CD4-positive, alpha-beta T cell (primary cell): Measurements from ENCODE around the gene DENND1A. TPM values are rescaled to one million over a fixed set of nuclear protein-coding genes. Genes with fewer than 3 reads are reported as not detected.

Experiments used
- ATAC-seq: fragments of 200-7000 bp; cut with Tn5 transposase; one replicate; pipeline ENCODE4 v1.10.0; 2022; ENCODE audit warnings: mild to moderate bottlenecking; ENCODE audit not compliant: poor library complexity
- CTCF ChIA-PET: fragments of 350-600 bp; sonication (Branson Sonifier 250); formaldehyde crosslinking; loops from one replicate; lab custom pipeline; 2021; ENCODE audit warnings: antibody characterized with exemption, inconsistent platforms; lab: Charles Lee
- POLR2A ChIA-PET: fragments of 350-600 bp; sonication (Branson Sonifier 250); formaldehyde crosslinking; loops from one replicate; lab custom pipeline; 2021; ENCODE audit warnings: antibody characterized with exemption, inconsistent platforms; lab: Charles Lee
- DNase-seq, 14 experiments: peaks; one replicate each; pipeline ENCODE4 v3.0.0-alpha.2; 2013 to 2020; ENCODE audit warnings: mixed read lengths in 2 of 14
- H3K27ac ChIP-seq, 2 donors: one replicate each; pipeline versions ENCODE4 v1.5.1 to v1.7.0; 2013; ENCODE audit warnings: low read length in 2 of 2, low read depth in 1 of 2, mild to moderate bottlenecking in 1 of 2
- H3K27me3 ChIP-seq, 2 experiments: 1 replicate in 1 of 2; 2 replicates in 1 of 2; pipeline versions ENCODE4 v1.6.1 to v1.7.0; 2013; ENCODE audit warnings: low read length in 2 of 2, control low read depth in 1 of 2, mild to moderate bottlenecking in 1 of 2, moderate library complexity in 1 of 2; ENCODE audit not compliant: insufficient read depth in 2 of 2, control insufficient read depth in 1 of 2
- H3K36me3 ChIP-seq: one replicate; pipeline ENCODE4 v1.6.1; 2013; ENCODE audit warnings: low read length, control low read depth; ENCODE audit not compliant: insufficient read depth
- H3K4me1 ChIP-seq: one replicate; pipeline ENCODE4 v1.6.1; 2013; ENCODE audit warnings: low read length, control low read depth; ENCODE audit not compliant: insufficient read depth
- H3K4me3 ChIP-seq: one replicate; pipeline ENCODE4 v1.5.1; 2013; ENCODE audit warnings: mild to moderate bottlenecking, low read length, moderate library complexity
- H3K9me3 ChIP-seq, 2 experiments: 1 replicate in 1 of 2; 2 replicates in 1 of 2; pipeline versions ENCODE4 v1.6.1 to v1.7.0; 2013; ENCODE audit warnings: low read length in 2 of 2, mild to moderate bottlenecking in 2 of 2, control low read depth in 1 of 2, moderate library complexity in 1 of 2; ENCODE audit not compliant: control insufficient read depth in 1 of 2, insufficient read depth in 1 of 2
- H3K27ac Mint-ChIP-seq: one replicate; pipeline ENCODE4 v1.8.0; 2020; ENCODE audit warnings: mixed read lengths
- H3K27me3 Mint-ChIP-seq: one replicate; pipeline ENCODE4 v1.8.0; 2021; ENCODE audit warnings: mixed read lengths
- H3K36me3 Mint-ChIP-seq: one replicate; pipeline ENCODE4 v1.8.0; 2021; ENCODE audit warnings: low read depth, mixed read lengths
- H3K4me1 Mint-ChIP-seq: one replicate; pipeline ENCODE4 v1.8.0; 2021; ENCODE audit warnings: low read depth, mixed read lengths
- H3K4me3 Mint-ChIP-seq: one replicate; pipeline ENCODE4 v1.8.0; 2020; ENCODE audit warnings: mild to moderate bottlenecking, mixed read lengths
- H3K9me3 Mint-ChIP-seq: one replicate; pipeline ENCODE4 v1.8.0; 2020; ENCODE audit warnings: mixed read lengths
- intact Hi-C, 2 experiments: fragments of 100-400 bp; cut with DNase I in 1 of 2; cut with micrococcal nuclease in 1 of 2; formaldehyde crosslinking; loops; one replicate each; pipeline versions ENCODE4 v1.15.1 to v1.9.0; 2023 to 2025; cut with DNase I, micrococcal nuclease
- total RNA-seq, 174 experiments: library from RNA in 2 of 174; stranded (reverse) in 2 of 174; gene quantifications; one replicate each; pipeline ENCODE4 v1.2.3 and lab custom pipeline; 2021 to 2026
- TF ChIP-seq, protein P1 (sequence below): fragments of 200-600 bp; IDR thresholded peaks from one replicate; pipeline ENCODE4 v1.8.0; 2022; ENCODE audit warnings: antibody characterized with exemption, mild to moderate bottlenecking

Gene DENND1A
- total RNA-seq, 2 experiments from 2014 or later, result 20.0 to 20.6 TPM

DNA sequence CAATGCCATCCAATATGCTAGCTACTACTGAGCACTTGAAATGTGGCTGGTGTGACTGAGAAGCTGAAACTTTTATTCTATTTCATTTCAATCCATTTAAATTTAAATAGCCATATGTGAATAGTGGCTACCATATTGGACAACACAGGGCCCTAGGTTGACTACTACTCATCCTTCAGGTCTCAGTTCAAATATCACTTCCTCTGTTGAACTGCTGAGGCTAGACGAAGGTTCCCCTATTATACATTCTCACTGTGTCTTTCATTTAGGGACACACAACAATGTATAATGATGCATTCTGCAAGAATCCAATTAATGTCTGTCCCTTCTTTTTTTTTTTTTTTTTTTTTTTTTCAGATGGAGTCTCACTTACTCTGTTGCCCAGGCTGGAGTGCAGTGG is 365.3 kb downstream of the DENND1A start:
- Mint-ChIP-seq H3K9me3 (no peaks in the 10 kb centered on the region), H3K27me3 (no peaks in the 10 kb centered on the region), H3K36me3 (peaks cover 21% of the 10 kb centered on the region), H3K27ac (no peak overlapping the region), H3K4me3 (no peak overlapping the region), H3K4me1 (no peaks in the 10 kb centered on the region)
- H3K4me1 ChIP-seq, result peaks cover 3% of the 10 kb centered on the region
- no peak for DNase-seq
- CTCF ChIA-PET, result no interaction called here
- no peaks in the 10 kb centered on the region for H3K27me3 ChIP-seq
- TF ChIP-seq, protein P1, sequence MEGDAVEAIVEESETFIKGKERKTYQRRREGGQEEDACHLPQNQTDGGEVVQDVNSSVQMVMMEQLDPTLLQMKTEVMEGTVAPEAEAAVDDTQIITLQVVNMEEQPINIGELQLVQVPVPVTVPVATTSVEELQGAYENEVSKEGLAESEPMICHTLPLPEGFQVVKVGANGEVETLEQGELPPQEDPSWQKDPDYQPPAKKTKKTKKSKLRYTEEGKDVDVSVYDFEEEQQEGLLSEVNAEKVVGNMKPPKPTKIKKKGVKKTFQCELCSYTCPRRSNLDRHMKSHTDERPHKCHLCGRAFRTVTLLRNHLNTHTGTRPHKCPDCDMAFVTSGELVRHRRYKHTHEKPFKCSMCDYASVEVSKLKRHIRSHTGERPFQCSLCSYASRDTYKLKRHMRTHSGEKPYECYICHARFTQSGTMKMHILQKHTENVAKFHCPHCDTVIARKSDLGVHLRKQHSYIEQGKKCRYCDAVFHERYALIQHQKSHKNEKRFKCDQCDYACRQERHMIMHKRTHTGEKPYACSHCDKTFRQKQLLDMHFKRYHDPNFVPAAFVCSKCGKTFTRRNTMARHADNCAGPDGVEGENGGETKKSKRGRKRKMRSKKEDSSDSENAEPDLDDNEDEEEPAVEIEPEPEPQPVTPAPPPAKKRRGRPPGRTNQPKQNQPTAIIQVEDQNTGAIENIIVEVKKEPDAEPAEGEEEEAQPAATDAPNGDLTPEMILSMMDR, result no peak
- no peak overlapping the region for H3K4me3 ChIP-seq
- no peak for ATAC-seq
- no peak overlapping the region for H3K27ac ChIP-seq
- intact Hi-C loops, result no loop called here
- no peaks in the 10 kb centered on the region for H3K36me3 ChIP-seq
- POLR2A ChIA-PET, result no interaction called here
- H3K9me3 ChIP-seq, result no peaks in the 10 kb centered on the region

DNA sequence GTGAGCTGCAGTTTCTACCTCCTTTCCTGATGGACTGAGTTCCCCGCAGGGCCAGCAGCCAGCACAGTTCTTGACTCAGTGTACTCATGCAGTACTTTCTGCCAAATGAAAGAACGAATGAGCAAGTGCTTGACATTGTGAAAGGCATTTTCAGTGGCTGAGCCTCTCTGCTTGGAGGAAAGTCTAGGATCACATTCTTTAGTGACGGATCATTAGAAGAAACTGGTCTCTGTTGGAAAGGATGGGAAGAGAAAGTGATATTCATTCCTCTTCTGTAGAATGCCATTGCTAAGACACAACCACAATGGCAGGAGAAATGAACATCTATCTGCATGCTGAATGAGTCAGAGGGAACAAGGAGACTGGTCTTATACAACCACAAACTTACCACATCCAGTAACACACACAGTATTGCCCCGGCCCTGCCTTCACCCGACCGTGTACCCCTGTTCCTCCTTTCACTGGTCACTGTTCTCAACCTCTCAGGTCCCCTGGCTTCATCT is 367.0 kb downstream of the DENND1A start:
- no peaks in the 10 kb centered on the region for H3K4me1 Mint-ChIP-seq
- H3K27me3 Mint-ChIP-seq, result no peaks in the 10 kb centered on the region
- H3K9me3 ChIP-seq, result no peaks in the 10 kb centered on the region
- ATAC-seq (no peak), DNase-seq (no peak)
- TF ChIP-seq, protein P1, result no peak
- H3K36me3 Mint-ChIP-seq, result peaks cover 30% of the 10 kb centered on the region
- no peaks in the 10 kb centered on the region for H3K27me3 ChIP-seq
- no peak overlapping the region for H3K27ac Mint-ChIP-seq
- ChIA-PET POLR2A (no interaction called here), CTCF (no interaction called here)
- no peak overlapping the region for H3K27ac ChIP-seq
- intact Hi-C loops, result no loop called here
- no peaks in the 10 kb centered on the region for H3K36me3 ChIP-seq
- H3K4me3 Mint-ChIP-seq, result no peak overlapping the region
- no peaks in the 10 kb centered on the region for H3K9me3 Mint-ChIP-seq
- peaks cover 3% of the 10 kb centered on the region for H3K4me1 ChIP-seq
- H3K4me3 ChIP-seq, result no peak overlapping the region

DNA sequence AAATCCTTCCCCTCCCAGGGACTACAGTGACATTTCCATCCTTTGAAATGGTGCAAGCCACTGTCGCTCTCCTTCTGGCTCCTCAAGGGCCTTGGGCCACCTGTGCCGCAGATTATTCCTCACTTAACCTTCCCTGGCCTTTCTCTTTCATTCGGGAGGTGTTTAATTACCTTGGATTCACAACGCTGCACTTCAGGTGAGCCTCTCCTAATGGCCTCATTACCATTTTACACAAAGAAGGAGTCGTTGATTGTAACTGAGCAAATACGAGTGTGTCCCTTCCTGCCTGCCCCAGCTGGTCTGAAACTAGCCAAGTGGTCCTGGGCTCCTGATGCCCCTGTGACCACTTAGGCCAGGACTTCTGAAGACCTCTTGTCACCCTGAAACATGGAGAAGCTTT is 368.9 kb downstream of the DENND1A start:
- POLR2A ChIA-PET, result no interaction called here
- Histone ChIP-seq H3K36me3 (peaks cover 13% of the 10 kb centered on the region), H3K4me3 (no peak overlapping the region), H3K4me1 (peaks cover 3% of the 10 kb centered on the region), H3K27ac (no peak overlapping the region), H3K27me3 (no peaks in the 10 kb centered on the region), H3K9me3 (no peaks in the 10 kb centered on the region)
- Mint-ChIP-seq H3K4me1 (no peaks in the 10 kb centered on the region), H3K36me3 (peaks cover 48% of the 10 kb centered on the region), H3K27ac (no peak overlapping the region), H3K9me3 (no peaks in the 10 kb centered on the region), H3K27me3 (no peaks in the 10 kb centered on the region), H3K4me3 (no peak overlapping the region)
- ATAC-seq (no peak), DNase-seq (no peak)
- intact Hi-C loops, result no loop called here
- TF ChIP-seq, protein P1, result no peak
- CTCF ChIA-PET, result no interaction called here
